Measurements from ENCODE around the gene SERPINA12.

- TF ChIP-seq CTCF (conservative IDR thresholded peaks at IDR 0.05; ENCODE audit: low read depth in 2 of 2), result no peak
- no peak for TF ChIP-seq POLR2AphosphoS5 (IDR thresholded peaks at IDR 0.05; ENCODE audit: low read depth)
- no peak for TF ChIP-seq EZH2 (IDR thresholded peaks at IDR 0.05; ENCODE audit: low read depth, unreplicated experiment)
- no peak for TF ChIP-seq CREB1 (CRISPR knock-in tag; IDR thresholded peaks at IDR 0.05; ENCODE audit: low read depth)
- TF ChIP-seq ETS1 (IDR thresholded peaks at IDR 0.05), result no peak
- no peak for TF ChIP-seq ZNF331 (CRISPR knock-in tag; IDR thresholded peaks at IDR 0.05; ENCODE audit: low read depth)
- TF ChIP-seq REST (IDR thresholded peaks at IDR 0.05; ENCODE audit: unreplicated experiment), result no peak
- no peak for TF ChIP-seq STAT1 (IDR thresholded peaks at IDR 0.05; ENCODE audit: unreplicated experiment)
- TF ChIP-seq EZH2phosphoT487 (IDR thresholded peaks at IDR 0.05; ENCODE audit: unreplicated experiment), result no peak
- no peak for TF ChIP-seq ZNF114 (CRISPR knock-in tag; IDR thresholded peaks at IDR 0.05)
- no peak for TF ChIP-seq JUNB (IDR thresholded peaks at IDR 0.05; ENCODE audit: unreplicated experiment)
- TF ChIP-seq NANOG (IDR thresholded peaks at IDR 0.05; ENCODE audit: borderline replicate concordance), result no peak
- TF ChIP-seq ZNF462 (CRISPR knock-in tag; IDR thresholded peaks at IDR 0.05), result no peak
These were observed 36.0 kb upstream of the SERPINA12 start for GRCh38 chr14:94545131-94545841.
